Activated CD8-positive, alpha-beta memory T cell treated with anti-CD3 and anti-CD28 coated beads for 48 hours (primary cell): Measurements from ENCODE around the gene DBF4.
"Not testable (repeated sequence)": the region's sequence is repeated elsewhere in the genome, so short reads cannot be mapped to it uniquely, and the experiment has no call there.

Experiments
- DNase-seq, 3 experiments: peaks; one replicate each; pipeline ENCODE4 v3.0.0-alpha.2; 2020; ENCODE audit warnings: low read depth in 2 of 3, low spot score in 2 of 3

The DBF4 gene

GRCh38 chr7:87876040-87876868, at the start of gene DBF4, which contains the start of gene SLC25A40:
Gene DBF4 (plus strand): TSS chr7:87876493. CDS start chr7:87876733, 240 bp downstream.
Gene SLC25A40 (minus strand): TSS chr7:87876360. CDS start chr7:87858727, 17,633 bp downstream.
- peak; percentile 83 to 95 (median 91) for DNase-seq

GRCh38 chr7:87828383-87828782, 47.9 kb upstream of the DBF4 start:
- not testable (repeated sequence) for DNase-seq

- no peak for DNase-seq
Observed at GRCh38 chr7:87831097-87831496, 45.2 kb upstream of the DBF4 start.

GRCh38 chr7:87833130-87833529, 43.2 kb upstream of the DBF4 start:
- no peak for DNase-seq

- DNase-seq: no peak
Observed at GRCh38 chr7:87837597-87837996, 38.7 kb upstream of the DBF4 start.

GRCh38 chr7:87850836-87851593, 25.3 kb upstream of the DBF4 start:
- no peak for DNase-seq

GRCh38 chr7:87852306-87852705, 24.0 kb upstream of the DBF4 start:
- DNase-seq: no peak

GRCh38 chr7:87853237-87853864, 22.9 kb upstream of the DBF4 start:
- DNase-seq: no peak

GRCh38 chr7:87858417-87859100, 17.7 kb upstream of the DBF4 start:
- DNase-seq: no peak

GRCh38 chr7:87866089-87866488, 10.2 kb upstream of the DBF4 start:
- no peak for DNase-seq

GRCh38 chr7:87866533-87866932, 9.8 kb upstream of the DBF4 start:
- DNase-seq: not testable (repeated sequence)

- DNase-seq: no peak
Observed at GRCh38 chr7:87870471-87870870, 5.8 kb upstream of the DBF4 start.

GRCh38 chr7:87872346-87872745, 3.9 kb upstream of the DBF4 start:
- DNase-seq: no peak

GRCh38 chr7:87873328-87873727, 3.0 kb upstream of the DBF4 start:
- not testable (repeated sequence) for DNase-seq

GRCh38 chr7:87874066-87874465, 2.2 kb upstream of the DBF4 start:
- DNase-seq: no peak

GRCh38 chr7:87875151-87876039, 898 bp upstream of the DBF4 start:
- DNase-seq: peak in 1 of 3 experiments; percentile 3

- DNase-seq: peak in 2 of 3 experiments; percentile 16 to 21
Observed at GRCh38 chr7:87876869-87877234, 559 bp downstream of the DBF4 start.

- no peak for DNase-seq
Observed at GRCh38 chr7:87877366-87878040, 1.2 kb downstream of the DBF4 start.

GRCh38 chr7:87878208-87878735, 2.0 kb downstream of the DBF4 start:
- DNase-seq: no peak
